Upper lobe of left lung (tissue), 4 donors: ENCODE results near the gene TAAR1.

ENCODE experiments used
- EP300 ChIP-seq, 4 donors: sonication (generic); formaldehyde crosslinking; IDR thresholded peaks; one replicate each; pipeline ENCODE4 v1.5.1; 2017; ENCODE audit warnings: antibody characterized with exemption in 4 of 4, control low read depth in 2 of 4
- POLR2A ChIP-seq, 4 donors: fragments of 450-650 bp; IDR thresholded peaks; one replicate each; pipeline ENCODE4 v1.5.1; 2016 to 2017; ENCODE audit warnings: antibody characterized with exemption in 4 of 4, mild to moderate bottlenecking in 2 of 4
- POLR2AphosphoS5 ChIP-seq, 2 donors: sonication (generic); formaldehyde crosslinking; IDR thresholded peaks; one replicate each; pipeline ENCODE4 v1.5.1; 2017; ENCODE audit warnings: antibody characterized with exemption in 2 of 2
- TF ChIP-seq, protein P1 (sequence below), 6 experiments: fragments of 450-650 bp in 4 of 6; fragments of 200-600 bp in 2 of 6; sonication (generic) in 2 of 6; IDR thresholded peaks; one replicate each; pipeline ENCODE4 v1.5.1; 2016 to 2019; ENCODE audit warnings: antibody characterized with exemption in 6 of 6

DNA sequence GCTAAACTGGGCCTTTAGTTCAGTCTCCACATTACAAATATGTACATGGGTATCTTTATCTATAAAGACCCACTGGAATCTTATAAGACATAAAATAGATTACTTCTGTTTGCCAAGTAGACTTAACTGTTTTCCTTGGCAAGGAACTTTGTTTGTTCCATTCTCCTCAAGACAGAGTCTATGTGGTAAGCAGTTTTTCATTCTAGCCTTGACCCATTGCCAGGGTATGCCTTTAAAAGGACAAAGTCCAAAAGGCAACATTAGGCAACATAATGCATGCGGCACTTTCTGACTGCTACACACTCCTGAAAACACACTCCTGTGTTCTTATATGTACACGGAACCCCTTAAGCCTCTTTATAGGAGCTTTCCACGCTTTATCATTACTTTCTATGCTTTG lies 34.5 kb upstream of the TAAR1 start:
- TF ChIP-seq, protein P1, sequence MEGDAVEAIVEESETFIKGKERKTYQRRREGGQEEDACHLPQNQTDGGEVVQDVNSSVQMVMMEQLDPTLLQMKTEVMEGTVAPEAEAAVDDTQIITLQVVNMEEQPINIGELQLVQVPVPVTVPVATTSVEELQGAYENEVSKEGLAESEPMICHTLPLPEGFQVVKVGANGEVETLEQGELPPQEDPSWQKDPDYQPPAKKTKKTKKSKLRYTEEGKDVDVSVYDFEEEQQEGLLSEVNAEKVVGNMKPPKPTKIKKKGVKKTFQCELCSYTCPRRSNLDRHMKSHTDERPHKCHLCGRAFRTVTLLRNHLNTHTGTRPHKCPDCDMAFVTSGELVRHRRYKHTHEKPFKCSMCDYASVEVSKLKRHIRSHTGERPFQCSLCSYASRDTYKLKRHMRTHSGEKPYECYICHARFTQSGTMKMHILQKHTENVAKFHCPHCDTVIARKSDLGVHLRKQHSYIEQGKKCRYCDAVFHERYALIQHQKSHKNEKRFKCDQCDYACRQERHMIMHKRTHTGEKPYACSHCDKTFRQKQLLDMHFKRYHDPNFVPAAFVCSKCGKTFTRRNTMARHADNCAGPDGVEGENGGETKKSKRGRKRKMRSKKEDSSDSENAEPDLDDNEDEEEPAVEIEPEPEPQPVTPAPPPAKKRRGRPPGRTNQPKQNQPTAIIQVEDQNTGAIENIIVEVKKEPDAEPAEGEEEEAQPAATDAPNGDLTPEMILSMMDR (IDR thresholded peaks at IDR 0.05): no peak
- TF ChIP-seq POLR2A (IDR thresholded peaks at IDR 0.05) (no peak), POLR2AphosphoS5 (IDR thresholded peaks at IDR 0.05) (no peak), EP300 (IDR thresholded peaks at IDR 0.05) (no peak)
